SJCRH30 (cell line): ENCODE measurements around the gene IZUMO3. TPM values are rescaled to one million over a fixed set of nuclear protein-coding genes. Genes with fewer than 3 reads are reported as not detected.

Experiments
- DNase-seq, 2 experiments: peaks; one replicate each; pipeline ENCODE4 v3.0.0-alpha.2; 2015 to 2020
- H3K27ac ChIP-seq: fragments of 250-450 bp; sonication (Bioruptor Pico); 2 replicates; pipeline ENCODE4 v1.5.1; 2020; ENCODE audit warnings: mild to moderate bottlenecking, moderate library complexity
- H3K27me3 ChIP-seq: fragments of 250-450 bp; sonication (Bioruptor Pico); 2 replicates; pipeline ENCODE4 v1.5.1; 2020; ENCODE audit warnings: mild to moderate bottlenecking, moderate library complexity
- H3K36me3 ChIP-seq: fragments of 250-450 bp; sonication (Bioruptor Pico); 2 replicates; pipeline ENCODE4 v1.5.1; 2020; ENCODE audit warnings: mild to moderate bottlenecking, moderate library complexity
- H3K4me1 ChIP-seq: fragments of 250-450 bp; sonication (Bioruptor Pico); 2 replicates; pipeline ENCODE4 v1.5.1; 2020; ENCODE audit warnings: mild to moderate bottlenecking, moderate library complexity
- H3K4me3 ChIP-seq: fragments of 250-450 bp; sonication (Bioruptor Pico); 2 replicates; pipeline ENCODE4 v1.5.1; 2020; ENCODE audit warnings: mild to moderate bottlenecking, moderate library complexity
- H3K9me3 ChIP-seq: fragments of 250-450 bp; sonication (Bioruptor Pico); replicated peaks from 2 replicates; pipeline ENCODE4 v1.5.1; 2020; ENCODE audit warnings: mild to moderate bottlenecking, moderate library complexity
- total RNA-seq: library from RNA; depleted of rRNA; stranded (reverse); fragments of >200 nt; shearing (Covaris generic); gene quantifications from 2 replicates; pipeline ENCODE4 v1.2.3, GENCODE V29; 2014

IZUMO3 gene
- total RNA-seq, 1 experiment from 2014 or later = not detected

- H3K9me3 ChIP-seq = no peaks in the 10 kb centered on the region
- no peaks in the 10 kb centered on the region for H3K36me3 ChIP-seq
- no peak for DNase-seq
- no peak overlapping the region for H3K27ac ChIP-seq
- no peak overlapping the region for H3K4me3 ChIP-seq
- no peaks in the 10 kb centered on the region for H3K27me3 ChIP-seq
- H3K4me1 ChIP-seq = no peaks in the 10 kb centered on the region
Measured at GRCh38 chr9:24504521-24504920, 41.2 kb downstream of the IZUMO3 start.

DNA sequence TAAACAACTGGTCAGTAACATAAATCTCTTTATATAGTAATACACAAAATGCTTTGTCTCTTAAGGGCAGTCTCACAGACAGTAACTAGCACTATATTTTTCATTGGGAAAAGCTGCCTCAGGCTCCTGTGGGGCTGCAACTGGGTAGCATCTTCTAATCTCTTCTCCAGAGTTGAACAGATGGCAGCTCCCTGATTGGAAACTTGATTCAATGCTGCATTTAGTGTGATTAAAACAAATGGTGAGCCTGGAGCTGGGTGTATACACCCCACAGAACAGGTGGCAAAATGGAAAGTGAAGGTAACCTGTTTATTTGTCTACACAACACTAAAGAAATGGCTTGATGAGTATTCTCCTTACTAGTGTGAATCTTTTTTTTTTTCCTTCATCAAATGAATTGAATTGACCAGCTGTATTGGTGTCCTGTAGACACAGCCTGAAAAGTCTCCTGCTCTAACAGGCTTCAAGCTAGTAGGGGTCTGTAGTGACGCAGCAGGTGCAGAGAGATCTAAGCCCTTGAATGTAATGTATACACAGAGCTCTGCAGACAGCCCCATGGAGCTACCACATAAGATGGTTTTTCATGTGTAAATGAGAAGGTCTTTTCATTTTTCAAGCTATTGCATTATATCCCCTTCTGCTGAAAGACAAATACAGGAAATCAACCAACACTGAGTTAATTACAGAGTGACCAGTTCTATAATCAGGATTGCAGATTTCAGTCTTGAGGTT lies 43.3 kb downstream of the IZUMO3 start:
- no peak overlapping the region for H3K4me3 ChIP-seq
- no peaks in the 10 kb centered on the region for H3K36me3 ChIP-seq
- H3K4me1 ChIP-seq = no peaks in the 10 kb centered on the region
- H3K27ac ChIP-seq = no peak overlapping the region
- no peaks in the 10 kb centered on the region for H3K9me3 ChIP-seq
- no peaks in the 10 kb centered on the region for H3K27me3 ChIP-seq
- DNase-seq = no peak

GRCh38 chr9:24500761-24501160 lies 44.9 kb downstream of the IZUMO3 start:
- Histone ChIP-seq H3K9me3 (no peaks in the 10 kb centered on the region), H3K27ac (no peak overlapping the region), H3K4me1 (no peaks in the 10 kb centered on the region), H3K4me3 (no peak overlapping the region), H3K27me3 (no peaks in the 10 kb centered on the region), H3K36me3 (no peaks in the 10 kb centered on the region)
- DNase-seq = no peak

DNA sequence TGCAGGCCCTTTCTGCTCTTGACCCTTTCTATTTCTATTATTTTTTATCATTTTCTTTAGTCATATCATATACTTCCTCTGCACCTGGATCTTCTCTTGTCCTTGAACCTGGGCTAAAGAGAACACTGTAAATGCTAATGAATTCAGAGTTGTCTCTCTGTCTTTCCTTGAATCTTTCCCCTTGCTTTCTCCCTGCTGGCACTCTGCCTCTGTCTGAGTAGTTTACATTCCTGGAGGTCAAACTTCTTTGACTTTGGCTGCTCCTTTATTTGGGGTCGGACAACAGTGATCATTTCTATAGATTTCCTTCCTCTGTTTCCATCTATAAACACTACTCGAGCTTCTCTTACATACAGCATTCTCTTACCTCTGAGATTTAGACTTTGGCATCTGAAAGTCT lies 47.1 kb downstream of the IZUMO3 start:
- Histone ChIP-seq H3K4me1 (no peaks in the 10 kb centered on the region), H3K36me3 (no peaks in the 10 kb centered on the region), H3K27ac (no peak overlapping the region), H3K9me3 (no peaks in the 10 kb centered on the region), H3K27me3 (no peaks in the 10 kb centered on the region), H3K4me3 (no peak overlapping the region)
- no peak for DNase-seq

DNA sequence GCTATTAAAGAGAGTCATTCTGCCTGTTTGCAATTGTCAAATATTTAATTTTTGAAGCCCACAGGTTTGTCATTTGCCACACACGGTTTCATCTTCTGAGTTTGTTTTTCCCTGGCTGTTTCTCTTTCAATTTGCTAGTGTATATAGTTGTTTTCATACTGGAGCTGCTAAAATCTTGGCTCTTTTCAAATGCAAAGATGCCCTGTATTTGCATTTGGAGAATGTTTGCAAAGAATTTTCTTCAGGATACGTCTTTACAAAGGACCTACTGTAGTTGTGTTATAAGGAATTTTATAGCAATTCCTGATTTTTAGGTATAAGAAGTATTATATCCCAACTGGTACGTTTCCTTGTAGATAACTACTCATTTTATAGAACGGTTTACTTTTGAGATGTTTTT lies 48.0 kb downstream of the IZUMO3 start:
- H3K9me3 ChIP-seq = no peaks in the 10 kb centered on the region
- no peak for DNase-seq
- H3K4me1 ChIP-seq = no peaks in the 10 kb centered on the region
- H3K4me3 ChIP-seq = no peak overlapping the region
- no peaks in the 10 kb centered on the region for H3K27me3 ChIP-seq
- no peaks in the 10 kb centered on the region for H3K36me3 ChIP-seq
- H3K27ac ChIP-seq = no peak overlapping the region
